ENCODE results near the gene NEBL.
A peak's percentile ranks its signal among the peaks of the same experiment; 100 is the strongest.

The NEBL gene

DNA sequence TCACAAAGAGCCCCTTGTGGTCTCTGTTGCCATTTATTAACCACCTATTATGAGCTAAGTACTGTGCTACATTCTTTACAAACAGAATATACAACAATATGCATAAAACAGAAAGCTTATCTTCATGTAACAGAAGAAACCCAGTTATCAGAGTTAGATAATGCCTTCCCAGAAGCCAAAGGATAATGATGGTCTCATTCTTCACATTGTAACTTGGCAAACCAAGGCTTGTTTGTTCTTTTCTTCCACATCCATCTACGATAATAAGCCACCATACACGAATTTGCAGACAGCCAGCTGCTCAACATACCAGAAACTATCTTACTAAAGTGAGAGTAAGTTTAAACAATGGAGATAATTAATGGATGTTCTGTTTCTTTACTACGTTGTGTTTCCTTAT lies 127.6 kb downstream of the NEBL start:
- TF ChIP-seq, protein P1, sequence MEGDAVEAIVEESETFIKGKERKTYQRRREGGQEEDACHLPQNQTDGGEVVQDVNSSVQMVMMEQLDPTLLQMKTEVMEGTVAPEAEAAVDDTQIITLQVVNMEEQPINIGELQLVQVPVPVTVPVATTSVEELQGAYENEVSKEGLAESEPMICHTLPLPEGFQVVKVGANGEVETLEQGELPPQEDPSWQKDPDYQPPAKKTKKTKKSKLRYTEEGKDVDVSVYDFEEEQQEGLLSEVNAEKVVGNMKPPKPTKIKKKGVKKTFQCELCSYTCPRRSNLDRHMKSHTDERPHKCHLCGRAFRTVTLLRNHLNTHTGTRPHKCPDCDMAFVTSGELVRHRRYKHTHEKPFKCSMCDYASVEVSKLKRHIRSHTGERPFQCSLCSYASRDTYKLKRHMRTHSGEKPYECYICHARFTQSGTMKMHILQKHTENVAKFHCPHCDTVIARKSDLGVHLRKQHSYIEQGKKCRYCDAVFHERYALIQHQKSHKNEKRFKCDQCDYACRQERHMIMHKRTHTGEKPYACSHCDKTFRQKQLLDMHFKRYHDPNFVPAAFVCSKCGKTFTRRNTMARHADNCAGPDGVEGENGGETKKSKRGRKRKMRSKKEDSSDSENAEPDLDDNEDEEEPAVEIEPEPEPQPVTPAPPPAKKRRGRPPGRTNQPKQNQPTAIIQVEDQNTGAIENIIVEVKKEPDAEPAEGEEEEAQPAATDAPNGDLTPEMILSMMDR (IDR thresholded peaks at IDR 0.05) = no peak

DNA sequence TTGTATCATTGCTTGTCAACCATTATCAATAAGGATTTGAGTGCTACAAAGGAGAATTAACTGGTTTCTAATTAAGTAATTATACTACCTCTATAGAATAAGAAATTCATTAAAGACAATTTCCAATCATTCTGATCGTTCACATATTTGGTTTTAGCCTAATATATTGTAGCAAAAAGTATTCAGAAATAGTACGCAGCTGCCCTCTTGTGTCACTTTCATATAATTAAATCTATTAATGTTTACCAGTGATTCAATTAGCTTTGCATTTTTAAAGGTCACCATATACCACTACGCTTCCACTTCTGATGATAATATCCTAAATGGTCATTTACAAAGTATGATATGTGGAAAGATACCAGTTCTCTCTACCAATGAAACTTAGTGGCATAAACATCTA lies 128.3 kb downstream of the NEBL start:
- TF ChIP-seq, protein P1 (IDR thresholded peaks at IDR 0.05) = peak; percentile 57

DNA sequence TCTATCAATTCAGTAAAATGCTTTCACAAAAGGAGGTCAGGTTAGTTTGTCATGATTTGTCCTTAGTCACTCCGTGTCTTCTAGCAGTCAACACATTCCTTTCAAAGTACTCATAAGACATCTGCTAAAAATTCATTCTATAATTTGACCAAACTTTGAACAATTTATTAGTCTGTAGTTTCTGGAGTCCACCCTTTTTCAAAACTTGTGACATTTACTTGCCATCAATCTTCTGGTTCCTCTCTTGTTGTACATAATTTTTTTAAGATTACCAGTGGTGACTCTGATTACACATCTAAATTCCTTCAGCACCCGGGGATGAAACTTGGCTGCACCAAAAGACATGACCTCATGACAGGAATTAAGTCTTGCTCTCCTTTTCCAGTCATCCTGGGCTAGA lies 130.1 kb downstream of the NEBL start:
- TF ChIP-seq, protein P1 (IDR thresholded peaks at IDR 0.05) = no peak

DNA sequence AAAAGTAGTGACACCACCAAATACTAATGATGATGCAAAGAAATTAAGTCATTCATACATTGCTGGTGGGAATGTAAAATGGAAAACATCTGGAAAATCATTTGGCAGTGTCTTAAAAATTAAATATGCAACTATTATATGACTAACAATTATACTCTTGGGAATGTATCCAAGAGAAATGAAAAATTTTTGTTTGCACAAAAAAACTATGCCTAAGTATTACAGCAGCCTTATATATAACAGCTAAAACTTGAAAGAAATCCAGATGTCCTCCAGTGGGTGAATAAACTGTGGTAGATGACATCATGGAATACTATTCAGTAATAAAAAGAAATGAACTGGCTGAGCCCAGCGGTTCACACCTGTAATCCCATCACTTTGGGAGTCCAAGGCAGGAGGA lies 132.0 kb downstream of the NEBL start:
- TF ChIP-seq, protein P1 (IDR thresholded peaks at IDR 0.05) = no peak

DNA sequence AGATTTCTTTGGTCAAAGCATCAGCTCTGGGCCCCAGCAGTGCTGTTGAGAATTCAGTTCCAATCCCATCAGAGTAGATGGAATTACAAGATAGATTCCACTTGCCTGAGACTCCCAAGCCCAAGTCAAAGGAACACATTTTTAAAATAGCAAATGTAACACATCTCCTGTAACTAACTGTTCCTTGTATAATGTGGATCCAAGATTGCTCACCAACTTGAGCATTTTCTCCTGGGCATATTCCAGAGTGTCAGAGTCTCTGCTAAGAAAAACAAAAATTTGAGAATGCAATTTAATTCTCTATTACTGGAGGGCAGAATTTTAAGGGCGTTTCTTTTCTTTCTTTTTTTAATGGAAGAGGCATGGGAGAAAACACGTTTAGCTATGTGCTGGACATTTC lies 136.7 kb downstream of the NEBL start:
- TF ChIP-seq, protein P1 (IDR thresholded peaks at IDR 0.05) = no peak

DNA sequence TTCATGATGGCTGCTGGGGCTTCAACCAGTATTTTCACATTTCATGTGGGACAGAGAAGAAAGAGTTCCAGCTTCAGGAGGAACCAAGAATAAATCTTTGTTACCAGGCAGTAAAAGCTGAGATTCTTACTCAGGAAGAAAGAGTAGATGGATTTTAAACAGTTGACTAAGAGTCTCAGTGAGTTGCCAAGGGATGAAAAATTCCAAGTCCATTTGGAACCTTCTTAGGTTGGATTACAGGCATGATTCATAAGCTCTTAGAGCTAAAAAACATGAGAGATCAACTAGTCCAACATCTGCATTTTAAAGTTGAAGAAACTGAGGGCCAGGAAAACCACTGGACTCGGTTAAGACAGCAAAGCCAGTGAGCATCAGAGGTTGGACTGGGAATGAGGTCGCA lies 148.6 kb downstream of the NEBL start:
- TF ChIP-seq, protein P1 (IDR thresholded peaks at IDR 0.05) = no peak

DNA sequence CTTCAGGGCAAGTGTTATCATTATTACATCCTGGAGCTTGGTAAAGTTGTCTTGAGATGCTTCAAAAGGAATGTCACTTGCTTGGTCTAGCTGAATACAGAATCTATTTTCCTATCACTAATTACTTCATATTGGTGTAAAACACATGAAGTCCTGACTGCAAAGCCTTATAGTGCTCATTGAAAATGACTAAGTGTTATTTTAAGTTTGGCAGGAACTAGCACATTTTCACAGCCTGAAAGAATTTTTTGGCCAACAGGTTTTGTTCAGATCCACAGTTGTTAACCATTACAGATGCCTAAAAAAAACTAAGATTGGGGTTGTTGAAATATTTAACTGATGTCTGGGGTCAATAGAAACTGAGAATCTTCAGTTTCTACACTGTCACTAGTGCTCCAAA lies 149.3 kb downstream of the NEBL start:
- TF ChIP-seq, protein P1 (IDR thresholded peaks at IDR 0.05) = no peak

DNA sequence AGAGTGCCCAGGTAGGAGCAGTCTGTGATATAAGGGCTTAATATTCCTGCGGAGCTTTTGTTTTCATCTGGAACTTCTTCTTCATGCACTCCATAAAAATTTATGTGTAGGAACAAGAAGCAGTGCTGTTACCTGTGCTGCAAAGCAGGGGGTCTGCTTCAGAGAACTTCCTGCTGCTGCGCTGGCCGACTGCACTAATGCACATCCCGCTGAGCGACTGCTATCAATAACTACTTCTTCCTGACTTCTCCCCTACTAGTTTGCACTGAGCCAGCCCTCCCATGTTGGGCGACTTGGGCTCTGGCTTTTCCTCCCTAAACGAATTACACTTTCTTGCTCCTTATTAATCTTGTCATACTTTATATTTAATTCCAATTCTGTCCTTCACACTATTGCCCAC lies 150.3 kb downstream of the NEBL start:
- TF ChIP-seq, protein P1 (IDR thresholded peaks at IDR 0.05) = no peak
